H1 (cell line): ENCODE measurements around the gene MEN1. TPM values are rescaled to one million over a fixed set of nuclear protein-coding genes. Genes with fewer than 3 reads are reported as not detected.

Source experiments
- CTCF ChIA-PET: fragments of 300-600 bp; sonication (Branson Sonifier 250); formaldehyde crosslinking; loops from one replicate; lab custom pipeline; 2021; ENCODE audit not compliant: partially characterized antibody; lab: Charles Lee
- POLR2A ChIA-PET: fragments of 300-600 bp; sonication (Branson Sonifier 250); formaldehyde crosslinking; loops from one replicate; lab custom pipeline; 2021; ENCODE audit warnings: inconsistent platforms; ENCODE audit not compliant: partially characterized antibody; lab: Charles Lee
- DNase-seq, 2 experiments: peaks; one replicate each; pipeline versions ENCODE4 v3.0.0 to v3.0.0-alpha.2; 2010 to 2022; ENCODE audit warnings: low spot score in 2 of 2, low read depth in 1 of 2, mixed read lengths in 1 of 2
- FAIRE-seq: peaks from 2 replicates; lab custom pipeline; 2011; peaks lifted over from hg19 to GRCh38; lab: Jason Lieb, UNC
- H2AFZ ChIP-seq: 2 replicates; pipeline ENCODE4 v1.8.1; 2012; ENCODE audit warnings: low read length, inconsistent platforms
- H2AK5ac ChIP-seq: 2 replicates; pipeline ENCODE4 v1.6.1; 2013; ENCODE audit warnings: low read depth, low read length
- H2BK120ac ChIP-seq: replicated peaks from 2 replicates; pipeline ENCODE3; 2013; ENCODE audit warnings: low read depth, low read length, inconsistent platforms
- H2BK12ac ChIP-seq: 2 replicates; pipeline ENCODE4 v1.6.1; 2013; ENCODE audit warnings: low read depth, low read length
- H2BK15ac ChIP-seq: 2 replicates; pipeline ENCODE4 v1.6.1; 2013; ENCODE audit warnings: low read length
- H2BK20ac ChIP-seq: 2 replicates; pipeline ENCODE4 v1.6.1; 2013; ENCODE audit warnings: low read length
- H2BK5ac ChIP-seq: 2 replicates; pipeline ENCODE4 v1.6.1; 2013; ENCODE audit warnings: low read depth, low read length
- H3K14ac ChIP-seq: 2 replicates; pipeline ENCODE4 v1.6.1; 2013; ENCODE audit warnings: inconsistent platforms; ENCODE audit not compliant: insufficient read length
- H3K18ac ChIP-seq: 2 replicates; pipeline ENCODE4 v1.6.1; 2013; ENCODE audit warnings: low read length; ENCODE audit errors: extremely low read depth
- H3K23ac ChIP-seq: 2 replicates; pipeline ENCODE4 v1.6.1; 2013; ENCODE audit warnings: inconsistent platforms; ENCODE audit not compliant: insufficient read length
- H3K23me2 ChIP-seq: 2 replicates; pipeline ENCODE4 v1.6.1; 2013; ENCODE audit warnings: low read depth, low read length
- H3K27ac ChIP-seq: 2 replicates; pipeline ENCODE4 v1.6.1; 2011; ENCODE audit warnings: low read depth, low read length, inconsistent platforms
- H3K27me3 ChIP-seq, 4 experiments: replicated peaks in 1 of 4; 1 replicate in 1 of 4; 2 replicates in 3 of 4; pipeline versions ENCODE4 v1.6.1 to v1.8.1; 2011 to 2013; ENCODE audit warnings: low read length in 3 of 4, mild to moderate bottlenecking in 3 of 4, inconsistent platforms in 2 of 4, mixed read lengths in 2 of 4, moderate library complexity in 1 of 4; ENCODE audit not compliant: control insufficient read depth in 3 of 4, insufficient read depth in 3 of 4; ENCODE audit errors: extremely low read depth in 1 of 4
- H3K36me3 ChIP-seq, 4 experiments: 2 replicates each; pipeline versions ENCODE4 v1.6.1 to v1.8.1; 2011 to 2013; ENCODE audit warnings: mild to moderate bottlenecking in 4 of 4, low read length in 3 of 4, moderate library complexity in 2 of 4, control low read depth in 1 of 4, inconsistent platforms in 1 of 4; ENCODE audit not compliant: insufficient read depth in 4 of 4, control insufficient read depth in 2 of 4
- H3K4ac ChIP-seq: replicated peaks from 2 replicates; pipeline ENCODE3; 2013; ENCODE audit warnings: low read length, low read depth, mixed read lengths, inconsistent platforms; ENCODE audit not compliant: insufficient read length
- H3K4me1 ChIP-seq, 4 experiments: replicated peaks in 1 of 4; 1 replicate in 1 of 4; 2 replicates in 3 of 4; pipeline versions ENCODE4 v1.6.1 to v1.8.1; 2011 to 2013; ENCODE audit warnings: low read length in 3 of 4, inconsistent platforms in 2 of 4, mixed read lengths in 1 of 4; ENCODE audit not compliant: insufficient read depth in 4 of 4, control insufficient read depth in 3 of 4
- H3K4me2 ChIP-seq, 2 experiments: 2 replicates each; pipeline versions ENCODE4 v1.6.1 to v1.8.1; 2011 to 2013; ENCODE audit warnings: low read depth in 2 of 2, low read length in 2 of 2, control low read depth in 1 of 2, inconsistent platforms in 1 of 2, mild to moderate bottlenecking in 1 of 2; ENCODE audit not compliant: insufficient read depth in 1 of 2
- H3K4me3 ChIP-seq, 4 experiments: fragments of 200-600, 300-600 bp in 1 of 4; sonication (generic), shearing (Covaris generic), sonication (Bioruptor Twin) in 1 of 4; 2 replicates each; pipeline versions ENCODE4 v1.5.1 to v1.8.1; 2011 to 2016; ENCODE audit warnings: low read length in 4 of 4, low read depth in 3 of 4, control low read depth in 2 of 4, inconsistent platforms in 2 of 4, mild to moderate bottlenecking in 2 of 4, mixed read lengths in 1 of 4, moderate library complexity in 1 of 4; ENCODE audit not compliant: insufficient read depth in 2 of 4; ENCODE audit errors: extremely low read depth in 1 of 4
- H3K56ac ChIP-seq: replicated peaks from 2 replicates; pipeline ENCODE3; 2013; ENCODE audit warnings: low read depth, mild to moderate bottlenecking, mixed read lengths, low read length, inconsistent platforms; ENCODE audit not compliant: insufficient read length
- H3K79me1 ChIP-seq: 2 replicates; pipeline ENCODE4 v1.6.1; 2013; ENCODE audit warnings: low read depth, low read length, control low read depth
- H3K79me2 ChIP-seq, 2 experiments: 2 replicates each; pipeline versions ENCODE4 v1.6.1 to v1.8.1; 2012 to 2013; ENCODE audit warnings: low read length in 2 of 2, mild to moderate bottlenecking in 2 of 2, inconsistent platforms in 1 of 2; ENCODE audit not compliant: insufficient read depth in 2 of 2, control insufficient read depth in 1 of 2
- H3K9ac ChIP-seq, 4 experiments: replicated peaks in 1 of 4; 1 replicate in 1 of 4; 2 replicates in 3 of 4; pipeline versions ENCODE4 v1.6.1 to v1.8.1; 2011 to 2013; ENCODE audit warnings: low read depth in 3 of 4, low read length in 3 of 4, control low read depth in 2 of 4, mild to moderate bottlenecking in 2 of 4, moderate library complexity in 2 of 4, inconsistent platforms in 1 of 4; ENCODE audit errors: extremely low read depth in 1 of 4
- H3K9me3 ChIP-seq, 2 experiments: 2 replicates each; pipeline versions ENCODE4 v1.6.1 to v1.8.1; 2012 to 2013; ENCODE audit warnings: mild to moderate bottlenecking in 2 of 2, moderate library complexity in 2 of 2, control low read depth in 1 of 2, inconsistent platforms in 1 of 2, low read depth in 1 of 2, low read length in 1 of 2, mixed read lengths in 1 of 2; ENCODE audit not compliant: insufficient read depth in 2 of 2
- H4K20me1 ChIP-seq, 2 experiments: replicated peaks in 1 of 2; 2 replicates each; pipeline versions ENCODE3 to v1.8.1; 2011 to 2013; ENCODE audit warnings: inconsistent platforms in 2 of 2, low read length in 2 of 2, mild to moderate bottlenecking in 1 of 2; ENCODE audit not compliant: insufficient read depth in 2 of 2, control insufficient read depth in 1 of 2
- H4K5ac ChIP-seq: 2 replicates; pipeline ENCODE4 v1.6.1; 2013; ENCODE audit warnings: low read length, low read depth, mixed read lengths, inconsistent platforms; ENCODE audit not compliant: insufficient read length
- H4K8ac ChIP-seq: 2 replicates; pipeline ENCODE4 v1.8.0; 2013; ENCODE audit warnings: mild to moderate bottlenecking, moderate library complexity, low read length, inconsistent platforms; ENCODE audit not compliant: insufficient read depth; ENCODE audit errors: extremely low read depth
- H4K91ac ChIP-seq: replicated peaks from 2 replicates; pipeline ENCODE3; 2013; ENCODE audit warnings: low read length, mixed read lengths, inconsistent platforms; ENCODE audit not compliant: insufficient read length
- ATF3 ChIP-seq: IDR thresholded peaks from 2 replicates; pipeline ENCODE4 v1.6.1; 2011; ENCODE audit warnings: low read depth, mild to moderate bottlenecking, low read length; ENCODE audit not compliant: insufficient read depth
- CREB1 ChIP-seq: IDR thresholded peaks from 2 replicates; pipeline ENCODE4 v1.6.1; 2012; ENCODE audit warnings: inconsistent platforms
- HDAC2 ChIP-seq, 2 experiments: fragments of 300-600 bp in 1 of 2; sonication (generic) in 1 of 2; IDR thresholded peaks; 2 replicates each; pipeline ENCODE4 v1.6.1; 2011 to 2012; ENCODE audit warnings: low read depth in 2 of 2, low read length in 2 of 2, mild to moderate bottlenecking in 2 of 2, moderate library complexity in 2 of 2, borderline replicate concordance in 1 of 2, inconsistent platforms in 1 of 2
- KDM1A ChIP-seq: fragments of 200-600, 300-600 bp; sonication (generic); IDR thresholded peaks from 2 replicates; pipeline ENCODE4 v1.7.1; 2016; ENCODE audit warnings: mild to moderate bottlenecking, low read length, borderline replicate concordance
- RXRA ChIP-seq: IDR thresholded peaks from 2 replicates; pipeline ENCODE4 v1.6.1; 2011; ENCODE audit warnings: low read depth, mild to moderate bottlenecking, low read length, moderate library complexity; ENCODE audit not compliant: insufficient read depth
- WGBS, 2 experiments: shearing (Covaris generic) in 1 of 2; methylation state at CpG; one replicate each; pipeline versions ENCODE4 v1.1.6 to v1.1.7; 2013 to 2015; ENCODE audit warnings: low lambda C conversion rate in 2 of 2, mixed read lengths in 2 of 2, inconsistent platforms in 1 of 2, low coverage in 1 of 2, missing lambda C conversion rate in 1 of 2; ENCODE audit not compliant: insufficient replicate concordance in 2 of 2, insufficient coverage in 1 of 2, insufficient read length in 1 of 2; ENCODE audit errors: extremely low coverage in 1 of 2, missing lambda C conversion rate in 1 of 2; 5-methylcytosine and 5-hydroxymethylcytosine counted together
- polyA plus RNA-seq, 7 experiments: library from polyadenylated mRNA; depleted of rRNA in 3 of 7; stranded (reverse) in 5 of 7; unstranded in 2 of 7; fragments of >200 nt in 5 of 7; fragments of 200-250 nt in 2 of 7; gene quantifications; 1 replicate in 5 of 7; 2 replicates in 1 of 7; 4 replicates in 1 of 7; pipeline versions ENCODE4 v1.2.1 to v1.2.3, GENCODE V29; 2011 to 2013; ENCODE audit warnings: missing spikeins in 2 of 7, mixed read lengths in 2 of 7
- total RNA-seq: library from RNA; stranded (reverse); fragmentation: NEBNext Ultra II Directional; extraction: Animal tissue kit (Norgen Biotek cat#: 25700); gene quantifications from 2 replicates; pipeline ENCODE4 v1.2.1, GENCODE V29; 2021

MEN1 gene
- total and polyA plus RNA-seq, 2 of the 8 experiments (the other 6 are each of a cell fraction or from before 2014, with no cell fraction given): 47.2 to 56.3 TPM

DNA sequence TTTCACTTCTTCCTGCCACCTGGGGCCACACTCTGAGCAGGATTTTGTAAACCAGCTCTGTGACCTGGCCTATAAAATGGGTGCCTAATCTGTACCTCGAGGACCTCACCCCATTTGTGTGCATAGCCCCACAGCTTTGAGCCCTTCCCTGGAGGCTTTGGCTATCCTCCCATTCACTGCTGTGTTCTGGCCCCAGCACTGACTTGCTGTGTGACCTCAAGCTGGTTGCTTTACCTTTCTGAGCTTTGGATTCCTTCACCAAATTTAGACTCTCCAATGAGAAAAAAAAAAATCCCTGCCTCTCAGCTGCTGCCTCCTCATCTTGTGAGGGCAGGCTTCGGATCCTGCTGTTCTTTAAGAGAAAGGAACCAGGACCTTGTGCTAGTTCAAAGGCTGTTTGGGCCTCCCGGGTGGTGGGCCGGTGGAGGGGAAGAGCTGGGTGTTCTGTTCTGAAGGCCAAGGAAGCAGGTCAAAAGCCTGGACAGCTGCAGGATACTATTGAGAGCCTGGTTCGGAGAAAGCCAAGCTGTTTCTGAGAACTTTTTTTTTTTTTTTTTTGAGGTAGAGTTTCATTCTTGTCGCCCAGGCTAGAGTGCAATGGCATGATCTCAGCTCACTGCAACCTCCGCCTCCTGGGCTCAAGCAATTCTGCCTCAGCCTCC is 49.5 kb downstream of the MEN1 start:
- H2BK12ac ChIP-seq: no peak overlapping the region
- H3K23me2 ChIP-seq: no peaks in the 10 kb centered on the region
- H2BK20ac ChIP-seq: no peak overlapping the region
- no peak overlapping the region for H3K14ac ChIP-seq
- H2AK5ac ChIP-seq: no peak overlapping the region
- H2BK120ac ChIP-seq: no peak overlapping the region
- peaks cover 6 to 24% (median 16%) of the 10 kb centered on the region in 4 experiments for H3K36me3 ChIP-seq
- TF ChIP-seq RXRA: no peak
- TF ChIP-seq HDAC2 (IDR thresholded peaks at IDR 0.05; ENCODE audit: borderline replicate concordance in 1 of 2, low read depth in 2 of 2, low read length in 2 of 2): 0 out of 4 replicates have a peak, but pooled peaks of 1 of the 2 experiments have one; percentile 71
- TF ChIP-seq KDM1A: peak; percentile 97
- no peak for TF ChIP-seq CREB1
- TF ChIP-seq ATF3: no peak
- TF ChIP-seq, all 59 proteins: peak for 2
- H4K20me1 ChIP-seq: peaks cover 0 to 6% of the 10 kb centered on the region in 2 experiments
- H3K27me3 ChIP-seq: no peaks in the 10 kb centered on the region
- peak overlapping the region; percentile 1 for H3K4ac ChIP-seq
- H3K4me3 ChIP-seq: no peak overlapping the region; a peak in 1 of 8 replicates
- no peak overlapping the region for H3K23ac ChIP-seq
- WGBS, 2 experiments: 79% methylated on average over 6 of the region's 7 CpGs; no CpG with 5 or more reads in 1 of the 2 experiments
- H2BK5ac ChIP-seq: no peak overlapping the region
- no peaks in the 10 kb centered on the region for H3K9me3 ChIP-seq
- H3K4me2 ChIP-seq: peak overlapping the region; percentile 32 to 57; a peak in 2 of 4 replicates
- H4K5ac ChIP-seq: no peak overlapping the region
- no peak overlapping the region for H4K8ac ChIP-seq
- peak overlapping the region; percentile 23; the same call in 1 of the 2 replicates for H3K27ac ChIP-seq
- H3K18ac ChIP-seq: no peak overlapping the region
- ChIA-PET CTCF (interaction anchor here (0.6 to 23.6 kb wide), 9 partner anchors 15 to 518 kb away, joined by 3 to 376 read pairs (median 4); partner anchors contain the start of genes RASGRP2 and SF1), POLR2A (interaction anchor here (0.6 to 42.9 kb wide), 8 partner anchors 5 to 726 kb away, joined by 3 to 1087 read pairs (median 4); partner anchors contain the start of genes PYGM, RASGRP2 and SF1)
- FAIRE-seq: no peak
- no peak for DNase-seq
- no peak overlapping the region for H4K91ac ChIP-seq
- H3K79me1 ChIP-seq: no peaks in the 10 kb centered on the region
- H3K4me1 ChIP-seq: peaks cover 26 to 64% (median 53%) of the 10 kb centered on the region in 4 experiments
- H2BK15ac ChIP-seq: no peak overlapping the region; the same call in 1 of the 2 replicates
- no peak overlapping the region for H3K9ac ChIP-seq
- H3K79me2 ChIP-seq: peaks cover 0 to 6% of the 10 kb centered on the region in 2 experiments; a peak in 1 of 4 replicates
- H2AFZ ChIP-seq: no peak overlapping the region
- no peak overlapping the region for H3K56ac ChIP-seq
